Neural crest cell (in vitro differentiated cells): Measurements from ENCODE around the gene MYCN. TPM values are rescaled to one million over a fixed set of nuclear protein-coding genes. Genes with fewer than 3 reads are reported as not detected.

Experiments used
- DNase-seq: peaks from one replicate; pipeline ENCODE4 v3.0.0; 2021; ENCODE audit warnings: low read depth, mixed read lengths, low spot score
- H3K27ac Mint-ChIP-seq: one replicate; pipeline ENCODE4 v1.8.0; 2021; ENCODE audit warnings: mild to moderate bottlenecking, mixed read lengths; ENCODE audit not compliant: unreplicated experiment
- H3K27me3 Mint-ChIP-seq: 2 replicates; pipeline ENCODE4 v1.8.0; 2021; ENCODE audit warnings: low read depth, mild to moderate bottlenecking, mixed read lengths
- H3K36me3 Mint-ChIP-seq: 2 replicates; pipeline ENCODE4 v1.8.0; 2021; ENCODE audit warnings: low read depth, mild to moderate bottlenecking, mixed read lengths
- H3K4me1 Mint-ChIP-seq: 2 replicates; pipeline ENCODE4 v1.8.0; 2021; ENCODE audit warnings: mixed read lengths
- H3K4me3 Mint-ChIP-seq: one replicate; pipeline ENCODE4 v1.8.0; 2021; ENCODE audit warnings: mild to moderate bottlenecking, mixed read lengths
- H3K9me3 Mint-ChIP-seq: 2 replicates; pipeline ENCODE4 v1.8.0; 2021; ENCODE audit warnings: mixed read lengths
- CTCF ChIP-seq: fragments of 200-600 bp; sonication (generic); conservative IDR thresholded peaks from 2 replicates; pipeline ENCODE4 v1.5.0; 2021; ENCODE audit warnings: antibody characterized with exemption, mild to moderate bottlenecking
- total RNA-seq: library from RNA; stranded (reverse); gene quantifications from 2 replicates; pipeline ENCODE4 v1.2.1, GENCODE V29; 2021

Gene MYCN
- total RNA-seq, 1 donor from 2014 or later, result 144 TPM

DNA sequence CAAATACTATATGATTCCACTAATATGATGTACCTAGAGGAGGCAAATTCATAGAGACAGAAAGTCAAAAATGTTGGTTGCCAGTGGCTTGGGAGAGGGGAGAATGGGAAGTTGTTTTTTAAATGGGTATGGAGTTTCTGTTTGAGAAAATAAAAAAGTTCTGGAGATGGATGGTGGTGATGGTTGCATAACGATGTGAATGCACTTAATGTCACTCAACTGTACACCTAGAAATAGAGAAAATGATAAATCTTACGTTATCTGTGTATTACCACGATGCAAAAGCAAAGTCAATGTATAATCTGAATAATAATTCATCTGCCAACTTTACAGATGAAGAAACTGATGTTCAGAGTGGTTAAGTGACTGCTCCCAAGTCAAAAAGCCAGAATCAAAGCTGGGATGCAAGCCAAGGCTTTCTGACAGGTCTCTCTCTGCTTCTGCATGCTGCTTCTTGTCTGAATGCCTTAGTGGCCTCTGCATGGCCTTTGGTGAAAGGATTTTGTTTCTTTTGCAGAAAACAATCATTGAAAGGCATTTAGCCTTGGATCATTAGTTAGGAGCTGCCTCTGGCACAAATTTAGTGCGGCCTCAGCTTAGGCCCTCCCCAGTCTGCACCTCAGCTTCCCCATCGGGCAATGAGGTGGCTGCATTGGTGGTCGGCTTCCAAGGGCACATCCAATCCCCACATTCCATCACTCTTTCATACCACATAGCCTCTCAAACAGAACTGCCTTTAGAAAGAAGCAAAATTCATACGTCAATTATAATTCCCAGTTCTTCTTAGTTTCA, 46.5 kb upstream of the MYCN start:
- Mint-ChIP-seq H3K36me3 (peaks cover 11% of the 10 kb centered on the region), H3K27me3 (no peaks in the 10 kb centered on the region), H3K4me3 (no peak overlapping the region), H3K4me1 (peaks cover 67% of the 10 kb centered on the region), H3K27ac (no peak overlapping the region), H3K9me3 (peaks cover 19% of the 10 kb centered on the region)
- no peak for TF ChIP-seq CTCF
- DNase-seq, result no peak

DNA sequence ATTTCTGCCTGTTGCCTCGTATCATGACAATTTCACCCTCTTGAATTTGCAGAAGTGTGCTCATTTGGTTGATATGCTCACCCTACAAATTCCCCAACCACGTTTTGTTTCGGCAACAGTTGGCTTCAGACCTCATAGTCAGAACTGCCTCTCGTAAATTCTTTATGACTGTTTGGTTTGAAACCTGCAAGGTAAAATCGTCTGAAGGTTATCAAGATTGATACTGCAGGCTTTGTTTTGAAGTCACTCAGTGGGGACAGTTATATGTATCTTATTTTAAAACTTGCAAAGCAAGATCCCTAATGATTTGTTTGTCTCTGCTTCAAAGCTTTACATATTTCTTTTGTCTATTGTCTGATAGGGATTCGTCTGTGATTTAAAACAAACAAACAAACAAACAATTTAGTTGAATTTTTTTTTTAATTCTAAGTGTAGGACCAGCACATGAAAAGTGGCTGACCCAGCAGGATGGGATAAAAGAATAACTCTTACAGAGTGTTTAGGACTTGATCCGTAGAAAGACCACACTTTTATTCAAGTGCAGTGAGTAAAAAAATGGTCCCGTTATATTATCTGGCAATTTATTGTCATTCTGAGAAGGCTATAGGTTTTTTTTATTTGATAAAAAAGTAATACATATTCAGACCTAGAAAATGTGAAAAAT, 45.7 kb upstream of the MYCN start:
- Mint-ChIP-seq H3K27ac (no peak overlapping the region), H3K4me3 (no peak overlapping the region), H3K36me3 (peaks cover 15% of the 10 kb centered on the region), H3K27me3 (no peaks in the 10 kb centered on the region), H3K9me3 (peaks cover 19% of the 10 kb centered on the region), H3K4me1 (peaks cover 60% of the 10 kb centered on the region)
- DNase-seq, result no peak
- TF ChIP-seq CTCF, result no peak

DNA sequence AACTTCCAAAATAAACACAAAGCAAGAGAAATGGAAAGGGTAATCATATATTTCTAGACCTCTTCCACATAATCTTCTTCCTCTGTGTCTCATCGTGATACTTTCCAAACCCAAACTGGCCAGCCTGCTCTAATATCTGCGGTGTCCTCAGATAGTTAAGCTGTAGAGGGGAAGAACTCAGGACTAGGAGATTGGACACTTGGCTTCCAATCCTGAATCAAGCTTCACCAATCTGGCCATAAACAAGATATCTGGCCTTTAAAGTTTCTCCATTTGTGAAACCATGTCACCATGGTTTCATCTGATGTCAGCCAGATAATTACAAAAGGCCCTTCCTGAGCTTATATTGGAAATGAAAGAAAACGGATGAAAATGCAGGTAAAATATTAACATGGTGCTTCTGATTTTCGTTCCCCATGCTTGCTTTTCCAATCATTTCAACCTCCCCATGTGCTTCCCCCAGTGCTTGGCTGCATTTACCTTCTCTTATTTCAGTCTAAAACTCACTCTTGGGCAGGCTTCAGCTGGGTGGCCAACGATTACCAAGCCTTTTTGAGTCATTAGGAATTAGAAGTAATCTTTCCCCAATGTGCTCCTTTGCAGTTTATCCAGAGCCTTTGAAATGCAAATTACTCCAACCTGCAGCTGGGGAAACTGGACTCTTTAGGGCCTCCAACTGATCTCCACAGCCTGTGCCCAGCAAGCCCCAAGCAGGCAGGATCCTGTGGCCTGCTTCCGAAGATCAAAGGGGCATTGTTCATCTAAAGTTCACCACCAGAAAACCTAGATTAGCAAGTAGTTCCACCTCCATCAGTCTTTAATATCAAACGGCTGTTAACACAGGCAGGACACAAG, 44.5 kb upstream of the MYCN start:
- no peak for DNase-seq
- no peak for TF ChIP-seq CTCF
- no peak overlapping the region for H3K4me3 Mint-ChIP-seq
- H3K27ac Mint-ChIP-seq, result peak overlapping the region; percentile 85
- H3K4me1 Mint-ChIP-seq, result peaks cover 48% of the 10 kb centered on the region
- H3K9me3 Mint-ChIP-seq, result peaks cover 19% of the 10 kb centered on the region
- H3K36me3 Mint-ChIP-seq, result peaks cover 15% of the 10 kb centered on the region
- H3K27me3 Mint-ChIP-seq, result no peaks in the 10 kb centered on the region

DNA sequence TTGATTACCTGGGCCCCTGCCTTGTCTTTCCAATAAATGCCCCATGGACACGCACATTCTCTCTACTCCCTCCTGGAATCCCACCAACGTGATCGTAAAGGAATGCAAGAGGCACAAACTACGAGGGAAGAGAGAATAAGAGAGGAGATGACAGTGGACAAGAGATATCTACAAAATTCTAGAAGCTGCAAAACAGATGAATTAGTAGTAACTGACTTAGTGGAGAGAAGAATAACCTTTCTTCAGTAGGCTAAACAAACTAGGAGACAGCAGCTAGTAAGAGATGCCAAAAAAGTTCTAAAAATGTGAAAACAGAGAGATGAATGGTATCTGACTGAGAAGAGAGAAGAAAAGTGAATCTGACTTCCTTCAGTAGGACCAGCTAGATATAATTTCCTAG, 43.5 kb upstream of the MYCN start:
- no peak overlapping the region for H3K27ac Mint-ChIP-seq
- H3K36me3 Mint-ChIP-seq, result peaks cover 19% of the 10 kb centered on the region
- DNase-seq, result no peak
- H3K4me3 Mint-ChIP-seq, result no peak overlapping the region
- no peak for TF ChIP-seq CTCF
- H3K4me1 Mint-ChIP-seq, result peaks cover 38% of the 10 kb centered on the region
- peaks cover 22% of the 10 kb centered on the region for H3K9me3 Mint-ChIP-seq
- H3K27me3 Mint-ChIP-seq, result no peaks in the 10 kb centered on the region

- Mint-ChIP-seq H3K9me3 (peaks cover 22% of the 10 kb centered on the region), H3K4me3 (no peak overlapping the region), H3K27ac (no peak overlapping the region), H3K4me1 (peaks cover 31% of the 10 kb centered on the region), H3K36me3 (peaks cover 19% of the 10 kb centered on the region), H3K27me3 (no peaks in the 10 kb centered on the region)
- DNase-seq, result no peak
- no peak for TF ChIP-seq CTCF
Observed at GRCh38 chr2:15897431-15898098, 42.8 kb upstream of the MYCN start.
